GM13976 (cell line): ENCODE data around the gene SYT1.

Experiments
- DNase-seq: peaks from one replicate; pipeline ENCODE4 v3.0.0; 2012; ENCODE audit warnings: low spot score
- in situ Hi-C: fragments of 300-500 bp; cut with MboI; formaldehyde crosslinking; loops from one replicate; pipeline ENCODE4 v1.12.0; 2022; ENCODE audit warnings: low sequenced_read_pairs, mixed read lengths, inconsistent platforms; ENCODE audit not compliant: unreplicated experiment
- TF ChIP-seq, protein P1 (sequence below): IDR thresholded peaks from 2 replicates; pipeline ENCODE4 v1.5.1; 2012; ENCODE audit warnings: borderline replicate concordance, mild to moderate bottlenecking; ENCODE audit not compliant: insufficient read depth; ENCODE audit errors: extremely low read depth, missing control alignments, control extremely low read depth

SYT1 gene

DNA sequence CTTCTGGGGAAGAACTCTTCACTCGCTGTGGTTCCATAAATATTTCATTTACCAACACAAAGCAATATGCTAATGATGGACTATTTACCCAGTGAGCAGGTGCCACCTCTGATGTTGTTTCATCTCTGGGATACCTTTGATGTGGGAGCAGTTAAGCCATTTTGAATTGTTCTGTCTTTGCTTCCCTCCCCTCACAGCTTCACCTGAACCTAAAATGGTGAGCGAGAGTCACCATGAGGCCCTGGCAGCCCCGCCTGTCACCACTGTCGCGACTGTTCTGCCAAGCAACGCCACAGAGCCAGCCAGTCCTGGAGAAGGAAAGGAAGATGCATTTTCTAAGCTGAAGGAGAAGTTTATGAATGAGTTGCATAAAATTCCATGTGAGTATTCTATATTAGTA, 352.7 kb downstream of the SYT1 start:
- in situ Hi-C loops = no loop called here
- TF ChIP-seq, protein P1, sequence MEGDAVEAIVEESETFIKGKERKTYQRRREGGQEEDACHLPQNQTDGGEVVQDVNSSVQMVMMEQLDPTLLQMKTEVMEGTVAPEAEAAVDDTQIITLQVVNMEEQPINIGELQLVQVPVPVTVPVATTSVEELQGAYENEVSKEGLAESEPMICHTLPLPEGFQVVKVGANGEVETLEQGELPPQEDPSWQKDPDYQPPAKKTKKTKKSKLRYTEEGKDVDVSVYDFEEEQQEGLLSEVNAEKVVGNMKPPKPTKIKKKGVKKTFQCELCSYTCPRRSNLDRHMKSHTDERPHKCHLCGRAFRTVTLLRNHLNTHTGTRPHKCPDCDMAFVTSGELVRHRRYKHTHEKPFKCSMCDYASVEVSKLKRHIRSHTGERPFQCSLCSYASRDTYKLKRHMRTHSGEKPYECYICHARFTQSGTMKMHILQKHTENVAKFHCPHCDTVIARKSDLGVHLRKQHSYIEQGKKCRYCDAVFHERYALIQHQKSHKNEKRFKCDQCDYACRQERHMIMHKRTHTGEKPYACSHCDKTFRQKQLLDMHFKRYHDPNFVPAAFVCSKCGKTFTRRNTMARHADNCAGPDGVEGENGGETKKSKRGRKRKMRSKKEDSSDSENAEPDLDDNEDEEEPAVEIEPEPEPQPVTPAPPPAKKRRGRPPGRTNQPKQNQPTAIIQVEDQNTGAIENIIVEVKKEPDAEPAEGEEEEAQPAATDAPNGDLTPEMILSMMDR = no peak
- DNase-seq = no peak

DNA sequence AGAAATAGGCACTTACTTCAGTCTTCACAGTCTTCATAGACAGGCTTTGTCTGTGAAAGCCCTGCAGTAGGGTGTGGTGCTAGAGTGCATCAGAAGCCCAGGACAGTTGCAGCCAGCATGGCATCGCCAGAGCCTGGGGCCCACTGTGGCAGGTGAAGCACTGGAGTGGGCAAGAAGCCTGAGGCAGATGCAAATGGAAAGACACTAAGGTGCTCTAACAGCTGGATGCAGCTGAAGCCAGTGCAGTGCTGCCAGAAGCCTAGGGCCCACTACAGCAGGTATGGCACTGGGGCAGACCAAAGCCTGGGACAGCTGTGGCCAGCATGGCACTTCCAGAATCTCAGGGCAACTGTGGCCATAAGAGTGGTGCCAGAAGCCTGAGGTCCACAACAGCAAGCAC, 358.6 kb downstream of the SYT1 start:
- in situ Hi-C loops = no loop called here
- no peak for DNase-seq
- TF ChIP-seq, protein P1 = no peak

DNA sequence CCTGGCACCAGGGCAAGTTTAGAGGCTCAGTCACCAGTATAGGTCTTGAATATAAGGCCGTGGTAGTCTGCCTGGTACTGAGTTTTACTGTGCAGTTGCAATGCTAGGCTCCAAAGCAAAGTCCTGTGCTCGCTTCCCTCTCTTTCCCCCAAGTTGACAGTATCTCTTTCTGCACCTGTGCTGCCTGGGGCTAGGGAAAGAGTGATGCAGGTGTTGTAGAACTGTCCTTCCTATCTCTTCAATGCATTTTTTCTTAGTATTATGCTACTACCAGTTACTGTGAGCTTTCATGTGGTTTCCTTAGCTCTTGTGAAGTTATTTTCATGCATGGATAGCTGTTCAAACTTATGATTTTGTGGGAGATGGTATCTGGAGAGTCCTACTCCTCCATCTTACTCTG, 359.2 kb downstream of the SYT1 start:
- TF ChIP-seq, protein P1 = no peak
- in situ Hi-C loops = no loop called here
- no peak for DNase-seq

DNA sequence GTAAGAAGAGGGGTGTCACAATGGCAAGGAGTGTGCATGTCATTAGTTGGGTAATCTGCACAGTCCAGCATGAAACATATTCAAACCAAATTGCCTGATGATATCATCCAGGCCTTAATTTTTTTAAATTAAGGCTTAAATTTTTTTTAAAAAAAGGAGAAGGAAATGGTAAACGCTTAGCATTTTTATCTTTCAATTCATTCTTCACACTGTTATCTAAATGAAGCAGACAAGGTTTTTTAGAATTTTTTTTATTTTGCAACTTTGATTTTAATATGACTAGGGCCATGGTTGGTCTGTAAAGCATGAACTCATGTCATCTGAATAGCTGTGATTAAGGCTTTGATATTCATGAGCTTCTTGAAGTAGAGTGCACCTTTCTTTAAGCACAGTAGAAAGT, 362.5 kb downstream of the SYT1 start:
- TF ChIP-seq, protein P1 = no peak

DNA sequence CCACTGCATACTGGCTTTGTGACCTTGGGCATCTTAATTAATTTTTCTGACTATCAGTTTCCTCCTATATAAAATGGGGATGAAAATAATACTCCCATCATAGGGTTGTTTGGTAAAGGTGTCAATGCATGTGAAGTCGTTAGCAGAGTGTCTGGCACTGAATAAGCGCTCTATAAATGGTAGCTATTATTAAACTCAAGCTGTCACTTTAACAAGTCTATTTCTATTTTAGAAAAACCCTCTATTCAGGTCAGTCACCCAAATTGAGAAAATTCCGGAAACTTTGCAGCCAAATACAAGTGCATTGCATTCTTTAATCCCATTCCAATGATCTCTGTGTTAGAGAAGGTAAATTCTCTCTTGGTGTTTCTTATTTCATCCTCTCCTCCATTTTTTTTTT, 363.1 kb downstream of the SYT1 start:
- no peak for DNase-seq
- in situ Hi-C loops = no loop called here
- TF ChIP-seq, protein P1 = no peak

More for the DNA sequence above, 362.5 kb downstream of the SYT1 start:
- no peak for DNase-seq
- in situ Hi-C loops = no loop called here

DNA sequence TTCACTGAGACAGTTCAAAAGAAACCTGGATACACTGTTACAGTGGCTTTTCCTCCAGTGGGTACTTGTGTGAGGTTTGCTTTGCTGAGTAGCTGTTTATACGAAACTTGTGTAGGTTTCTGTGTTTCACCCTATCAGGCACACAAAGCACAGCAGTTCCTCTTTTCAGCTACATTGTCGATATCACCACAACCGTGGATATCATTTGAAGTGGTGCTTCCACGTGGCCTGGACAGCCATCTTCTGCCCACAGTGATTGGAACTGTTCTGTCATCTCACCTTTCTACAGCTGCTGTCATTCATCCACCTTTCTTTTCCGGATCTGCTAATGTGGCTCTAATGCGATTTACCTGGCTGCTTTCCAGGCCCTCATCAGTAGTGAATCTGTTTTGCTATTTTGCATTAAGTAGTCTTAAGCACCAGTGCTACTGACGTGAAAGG, 368.8 kb downstream of the SYT1 start:
- no peak for DNase-seq

More for the DNA sequence above, 368.8 kb downstream of the SYT1 start:
- in situ Hi-C loops = no loop called here
- TF ChIP-seq, protein P1 = no peak
